Measurements from ENCODE around the gene CERK. TPM values are rescaled to one million over a fixed set of nuclear protein-coding genes. Genes with fewer than 3 reads are reported as not detected.

Gene CERK
- total and polyA plus RNA-seq, 2 of the 13 experiments (the other 11 are each of a cell fraction or from before 2014, with no cell fraction given) = 40.3 to 41.9 TPM

- TF ChIP-seq MNT (IDR thresholded peaks at IDR 0.05) (peak; percentile 37), ZNF768 (CRISPR knock-in tag; IDR thresholded peaks at IDR 0.05) (peak; percentile 76; the same call in 1 of the 2 replicates), ZNF775 (CRISPR knock-in tag; IDR thresholded peaks at IDR 0.05; ENCODE audit: borderline replicate concordance) (peak; percentile 41; the same call in 1 of the 2 replicates), ZFAT (CRISPR knock-in tag; conservative IDR thresholded peaks at IDR 0.05) (no peak), HMG20B (CRISPR knock-in tag; conservative IDR thresholded peaks at IDR 0.05) (peak; percentile 26; the same call in 1 of the 2 replicates), ZFP62 (CRISPR knock-in tag; IDR thresholded peaks at IDR 0.05) (no peak), ETV6 (CRISPR knock-in tag; conservative IDR thresholded peaks at IDR 0.05) (peak; percentile 79; the same call in 1 of the 2 replicates), ZNF761 (CRISPR knock-in tag; conservative IDR thresholded peaks at IDR 0.05) (peak; percentile 83; the same call in 1 of the 2 replicates), ZBTB25 (CRISPR knock-in tag; IDR thresholded peaks at IDR 0.05) (peak; percentile 83), ZNF10 (CRISPR knock-in tag; IDR thresholded peaks at IDR 0.05; ENCODE audit: borderline replicate concordance, low read depth) (no peak), ZNF280D (CRISPR knock-in tag; IDR thresholded peaks at IDR 0.05) (peak; percentile 47; the same call in 1 of the 2 replicates), KAT8 (CRISPR knock-in tag; IDR thresholded peaks at IDR 0.05) (peak; percentile 99), POLR2AphosphoS2 (IDR thresholded peaks at IDR 0.05; ENCODE audit: low read depth, low read length) (peak; percentile 85; the same call in 1 of the 2 replicates), SAFB2 (CRISPR knock-in tag; IDR thresholded peaks at IDR 0.05; ENCODE audit: borderline replicate concordance, low read depth) (peak; percentile 63), NPAS2 (CRISPR knock-in tag; IDR thresholded peaks at IDR 0.05; ENCODE audit: borderline replicate concordance) (no peak), ZNF3 (CRISPR knock-in tag; IDR thresholded peaks at IDR 0.05) (no peak), TOE1 (CRISPR knock-in tag; IDR thresholded peaks at IDR 0.05) (no peak), ATF5 (CRISPR knock-in tag; IDR thresholded peaks at IDR 0.05; ENCODE audit: low read depth) (no peak), ZNF710 (CRISPR knock-in tag; IDR thresholded peaks at IDR 0.05; ENCODE audit: borderline replicate concordance) (peak; percentile 74; the same call in 1 of the 2 replicates), TBP (CRISPR knock-in tag; IDR thresholded peaks at IDR 0.05) (no peak), ZNF746 (CRISPR knock-in tag; IDR thresholded peaks at IDR 0.05) (no peak)
These were observed 24.4 kb upstream of the CERK start, which contains the start of gene TBC1D22A (continued) for GRCh38 chr22:46762238-46763050.

Data from HepG2 (cell line).